KOPT-K1 (cell line): ENCODE data around the gene TTC3.
A peak's percentile ranks its signal among the peaks of the same experiment; 100 is the strongest.
"Not testable (repeated sequence)": the region's sequence is repeated elsewhere in the genome, so short reads cannot be mapped to it uniquely, and the experiment has no call there.

ENCODE experiments used
- H3K27ac ChIP-seq: fragments of 200-600 bp; sonication (generic); 2 replicates; pipeline ENCODE4 v1.5.1; 2016; ENCODE audit warnings: antibody characterized with exemption, mild to moderate bottlenecking, low read depth, low read length; ENCODE audit not compliant: poor library complexity, severe bottlenecking
- H3K36me3 ChIP-seq: fragments of 200-600 bp; sonication (generic); 2 replicates; pipeline ENCODE4 v1.5.1; 2017; ENCODE audit warnings: antibody characterized with exemption, mild to moderate bottlenecking, low read length, moderate library complexity; ENCODE audit not compliant: insufficient read depth
- H3K9me3 ChIP-seq: fragments of 200-600 bp; sonication (generic); 2 replicates; pipeline ENCODE4 v1.5.1; 2017; ENCODE audit warnings: antibody characterized with exemption, low read length, mild to moderate bottlenecking; ENCODE audit not compliant: insufficient read depth, poor library complexity, severe bottlenecking

The TTC3 gene

DNA sequence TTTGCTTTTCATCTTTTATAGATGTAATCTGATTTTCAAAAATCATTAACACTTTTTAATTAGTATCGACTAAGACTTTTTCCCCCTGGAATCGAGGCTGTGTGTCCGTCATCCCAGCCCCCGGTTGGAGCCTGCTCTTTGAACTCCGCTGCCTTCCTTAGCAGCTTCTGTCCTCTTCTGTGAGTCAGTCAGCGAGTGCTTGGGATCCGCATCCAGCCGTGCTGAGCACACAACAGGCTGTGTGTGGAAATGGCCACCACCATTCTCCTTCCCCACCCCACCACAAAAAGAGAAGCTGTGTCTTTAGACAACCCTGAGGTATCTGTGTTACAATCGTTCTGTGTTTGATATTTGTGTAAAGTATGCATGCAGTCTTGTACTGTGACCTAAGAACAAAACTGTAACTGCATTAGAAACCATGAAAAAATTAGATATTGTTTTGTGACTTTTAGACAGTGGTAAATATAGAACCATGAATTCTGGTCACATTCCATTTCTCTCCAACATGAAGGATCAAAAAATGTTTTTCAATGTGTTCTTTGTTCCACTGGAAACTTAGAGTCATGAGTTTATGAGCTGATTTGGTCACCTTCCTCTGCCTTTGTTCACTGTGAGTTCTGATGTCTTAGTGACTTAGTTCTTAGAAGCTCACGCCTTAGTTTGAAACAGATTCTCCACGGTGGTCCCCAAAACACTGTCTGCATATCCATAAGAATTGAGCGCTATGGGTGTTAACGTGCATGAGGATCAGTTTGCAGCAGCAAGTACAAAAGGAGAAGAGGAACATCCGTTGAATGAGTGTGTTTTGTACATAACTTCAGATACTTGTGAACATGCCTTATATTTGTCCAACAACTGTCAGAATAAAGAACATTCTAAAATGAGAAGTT is 129.4 kb downstream of the TTC3 start:
- peaks cover 63% of the 10 kb centered on the region for H3K36me3 ChIP-seq
- H3K27ac ChIP-seq, result no peak overlapping the region
- no peaks in the 10 kb centered on the region for H3K9me3 ChIP-seq

DNA sequence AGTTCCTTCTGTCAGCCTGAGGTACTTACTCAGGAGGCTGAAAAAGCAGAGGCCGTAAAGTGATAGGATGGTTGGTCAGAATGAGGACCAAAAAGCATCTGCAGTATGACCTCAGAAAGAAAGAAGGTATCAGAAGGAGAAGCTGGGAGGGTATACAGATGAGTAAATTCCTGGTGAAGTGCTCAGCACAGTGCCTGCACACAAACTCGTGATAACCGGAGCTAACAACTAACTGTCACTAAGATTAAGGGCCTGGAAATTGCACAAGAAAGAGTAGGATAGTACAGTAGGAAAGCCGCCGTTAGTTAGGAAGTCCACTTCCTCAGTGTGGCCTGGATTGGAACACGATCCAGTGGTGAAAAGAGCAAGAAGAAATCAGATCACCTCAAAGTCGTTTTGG is 131.5 kb downstream of the TTC3 start:
- Histone ChIP-seq H3K27ac (no peak overlapping the region), H3K36me3 (peaks cover 43% of the 10 kb centered on the region), H3K9me3 (no peaks in the 10 kb centered on the region)

DNA sequence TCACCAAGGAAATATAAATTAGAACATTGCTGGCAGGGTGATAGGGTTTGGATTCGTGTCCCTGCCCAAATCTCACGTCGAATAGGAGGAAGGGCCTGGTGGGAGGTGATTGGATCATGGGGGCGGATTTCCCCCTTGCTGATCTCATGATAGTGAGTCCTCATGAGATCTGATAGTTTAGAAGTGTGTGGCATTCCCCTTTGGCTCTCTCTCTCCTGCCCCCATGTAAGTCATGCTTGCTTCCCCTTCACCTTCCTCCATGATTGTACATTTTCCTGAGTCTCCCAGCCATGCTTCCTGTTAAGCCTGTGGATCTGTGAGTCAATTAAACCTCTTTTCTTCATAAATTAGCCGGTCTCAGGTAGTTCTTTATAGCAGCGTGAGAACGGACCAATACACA is 133.4 kb downstream of the TTC3 start:
- Histone ChIP-seq H3K9me3 (no peaks in the 10 kb centered on the region), H3K36me3 (peaks cover 25% of the 10 kb centered on the region), H3K27ac (no peak overlapping the region)

DNA sequence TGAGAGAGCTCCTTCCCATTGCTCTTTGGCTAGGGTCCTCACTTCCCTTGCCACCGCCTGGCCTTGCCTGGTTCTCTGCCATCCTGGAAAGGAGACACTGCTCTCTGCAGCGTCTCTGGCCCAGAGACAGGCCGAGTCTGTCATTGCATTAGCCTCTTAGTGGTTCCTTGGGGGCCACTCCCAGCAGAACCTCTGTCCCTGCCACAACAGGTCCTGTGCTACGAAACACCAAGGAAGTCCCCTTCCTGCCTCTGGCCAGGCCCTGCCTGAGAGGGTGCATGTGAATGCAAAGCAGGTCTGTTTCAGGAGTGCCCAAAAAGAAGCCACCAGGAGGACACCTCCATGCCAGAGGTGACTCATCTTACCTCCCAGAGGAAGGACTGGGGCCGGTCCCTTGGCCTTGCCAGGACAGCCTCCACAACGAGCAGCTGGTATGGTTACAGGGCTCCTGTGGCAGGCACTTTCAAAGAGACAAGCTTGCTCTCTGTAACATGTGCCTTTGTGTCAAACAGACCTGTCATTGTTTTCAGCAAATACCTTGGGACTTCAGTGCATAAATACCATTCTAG is 134.5 kb downstream of the TTC3 start:
- Histone ChIP-seq H3K36me3 (peaks cover 15% of the 10 kb centered on the region), H3K9me3 (no peaks in the 10 kb centered on the region), H3K27ac (no peak overlapping the region)

DNA sequence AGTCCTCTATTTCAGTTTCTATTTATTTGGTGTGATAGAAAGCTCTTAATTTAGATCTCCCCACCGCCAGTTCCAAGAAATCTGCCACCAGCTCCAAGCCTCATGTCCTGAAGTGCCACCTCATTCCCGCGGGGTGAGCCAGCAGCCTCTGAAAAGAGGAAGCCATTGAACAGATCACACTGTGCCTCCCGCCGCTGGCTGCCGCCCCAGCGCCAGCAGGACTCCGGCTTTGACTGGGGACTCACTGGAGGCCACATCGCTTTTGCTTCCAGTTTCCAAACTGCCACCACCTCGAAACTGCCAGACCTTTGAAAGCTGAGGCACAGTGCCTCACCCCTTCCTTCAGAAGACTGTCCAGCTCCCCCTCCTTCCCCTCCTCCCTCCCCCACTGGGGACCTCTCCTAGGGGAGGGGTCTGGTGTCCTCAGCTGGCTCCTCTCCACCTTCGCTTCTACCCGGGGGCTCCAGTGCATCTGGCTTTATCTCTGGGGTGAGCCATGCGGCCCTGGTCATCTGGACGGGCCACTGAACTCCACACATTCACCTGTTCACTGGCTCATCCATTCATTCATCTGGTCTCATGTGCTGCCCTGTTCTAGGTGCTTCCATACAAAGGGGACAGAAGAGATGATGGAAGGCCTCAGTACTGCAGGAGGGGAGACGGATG is 135.1 kb downstream of the TTC3 start:
- Histone ChIP-seq H3K27ac (no peak overlapping the region), H3K9me3 (no peaks in the 10 kb centered on the region), H3K36me3 (peaks cover 8% of the 10 kb centered on the region)

DNA sequence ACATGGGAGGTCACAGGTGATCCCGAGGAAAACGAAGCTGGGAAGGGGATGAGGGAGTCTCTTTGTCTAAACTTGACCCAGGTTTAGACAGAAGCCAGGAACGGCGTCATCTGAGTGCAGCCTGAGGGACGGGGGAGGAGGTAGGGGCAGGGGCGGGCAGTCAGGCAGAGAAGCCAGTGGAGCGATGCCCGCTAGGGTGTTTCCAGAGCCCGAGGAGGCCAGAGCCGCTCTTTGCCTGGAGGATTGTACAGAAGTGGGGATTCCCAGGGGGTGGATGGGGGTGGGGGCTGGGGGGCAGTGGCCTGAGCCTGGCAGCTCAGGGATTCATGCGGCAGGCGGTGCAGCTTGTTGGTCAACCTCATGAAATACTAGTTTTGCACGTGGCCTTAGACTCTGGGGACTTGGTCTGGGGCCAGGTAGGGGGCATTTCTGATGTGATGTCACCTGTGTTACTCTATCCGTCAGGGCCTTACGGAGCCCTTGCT is 135.7 kb downstream of the TTC3 start:
- Histone ChIP-seq H3K9me3 (no peaks in the 10 kb centered on the region), H3K36me3 (0 out of 2 replicates have a peak, but pooled peaks cover 3% of the 10 kb centered on the region), H3K27ac (no peak overlapping the region)

DNA sequence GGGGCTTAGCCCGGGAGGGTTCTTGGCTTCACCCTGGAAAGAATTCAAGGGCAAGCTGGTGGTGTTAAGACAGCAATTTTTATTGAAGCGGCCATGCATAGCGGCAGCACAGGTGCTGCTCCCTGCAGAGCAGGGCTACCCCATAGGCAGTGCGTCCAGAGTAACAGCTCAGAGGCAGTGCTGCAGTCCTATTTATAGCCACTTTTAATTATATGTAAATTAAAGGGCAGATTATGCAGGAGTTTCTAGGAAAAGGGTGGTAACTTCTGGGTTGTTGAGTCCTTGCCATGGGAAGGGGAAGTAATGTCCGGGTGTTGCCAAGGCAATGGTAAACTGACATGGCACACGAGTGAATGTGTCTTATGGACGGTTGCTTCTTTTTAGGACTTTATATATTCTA is 137.1 kb downstream of the TTC3 start:
- no peaks in the 10 kb centered on the region for H3K36me3 ChIP-seq
- no peaks in the 10 kb centered on the region for H3K9me3 ChIP-seq
- H3K27ac ChIP-seq, result no peak overlapping the region

DNA sequence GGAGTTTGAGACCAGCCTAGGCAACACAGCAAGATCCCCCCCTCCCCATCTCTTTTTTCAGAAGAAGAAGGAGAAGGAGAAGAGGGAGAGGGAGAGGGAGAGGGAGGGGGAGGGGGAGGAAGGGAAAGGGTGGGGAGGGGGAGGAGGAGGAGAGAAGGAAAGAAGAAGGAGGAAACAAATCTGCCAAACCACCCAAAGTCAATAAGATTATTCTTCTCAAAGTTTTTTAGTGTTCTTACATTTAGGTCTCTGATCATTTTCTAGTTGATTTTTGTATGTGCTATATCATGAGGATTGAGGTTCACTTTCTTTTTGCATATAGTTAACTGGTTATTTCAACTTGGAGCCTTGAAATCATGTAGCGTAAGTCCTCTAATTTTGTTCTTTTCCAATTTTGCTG is 137.7 kb downstream of the TTC3 start:
- Histone ChIP-seq H3K36me3 (no peaks in the 10 kb centered on the region), H3K27ac (no peak overlapping the region), H3K9me3 (no peaks in the 10 kb centered on the region)

DNA sequence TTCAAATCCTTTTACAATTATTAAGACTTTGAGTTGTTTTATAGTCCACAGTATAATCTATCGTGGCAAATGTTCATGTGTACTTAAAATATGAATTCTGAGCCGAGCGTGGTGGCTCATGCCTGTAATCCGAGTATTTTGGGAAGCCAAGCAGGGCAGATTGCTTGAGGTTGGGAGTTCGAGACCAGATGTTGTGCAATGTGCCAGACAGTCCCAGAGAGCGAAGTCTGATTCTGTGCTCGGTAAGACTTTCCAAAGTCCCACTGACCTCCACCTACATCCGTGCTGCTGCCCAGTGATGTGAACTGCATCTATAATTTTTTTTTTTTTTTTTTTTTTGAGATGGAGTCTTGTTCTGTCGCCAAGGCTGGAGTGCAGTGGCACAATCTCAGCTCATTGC is 141.9 kb downstream of the TTC3 start:
- Histone ChIP-seq H3K27ac (no peak overlapping the region), H3K9me3 (no peaks in the 10 kb centered on the region), H3K36me3 (no peaks in the 10 kb centered on the region)

DNA sequence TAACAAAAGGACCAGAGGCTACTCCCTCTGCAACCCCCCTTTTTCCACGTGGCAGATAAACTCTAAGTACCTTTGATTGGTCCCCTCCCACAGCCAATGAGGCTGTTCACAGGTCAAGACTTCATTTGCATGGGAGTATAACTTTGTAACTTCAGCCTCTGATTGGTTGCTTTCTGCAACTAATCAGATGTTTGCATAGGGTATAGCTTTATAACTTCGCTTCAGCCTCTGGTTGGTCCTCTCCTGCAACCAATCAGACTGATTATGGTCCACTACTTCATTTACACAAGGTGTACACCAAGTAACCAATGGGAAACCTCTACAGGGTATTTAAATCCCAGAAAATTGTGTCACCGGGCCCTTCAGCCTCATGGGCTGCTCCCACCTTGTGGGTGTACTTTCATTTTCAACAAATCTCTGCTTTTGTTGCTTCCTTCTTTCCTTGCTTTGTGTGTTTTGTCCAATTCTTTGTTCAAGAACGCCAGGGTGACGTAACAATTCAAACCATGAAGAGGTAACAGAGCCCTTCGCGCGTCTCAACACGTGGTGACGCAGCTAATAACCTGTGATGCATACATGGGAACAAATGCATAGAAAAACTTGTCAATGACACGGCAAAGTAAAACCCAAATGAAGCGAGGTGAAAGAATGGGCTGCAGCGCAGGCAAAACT is 146.8 kb downstream of the TTC3 start:
- Histone ChIP-seq H3K9me3 (no peaks in the 10 kb centered on the region), H3K27ac (peak overlapping the region; percentile 76), H3K36me3 (peaks cover 20% of the 10 kb centered on the region)

DNA sequence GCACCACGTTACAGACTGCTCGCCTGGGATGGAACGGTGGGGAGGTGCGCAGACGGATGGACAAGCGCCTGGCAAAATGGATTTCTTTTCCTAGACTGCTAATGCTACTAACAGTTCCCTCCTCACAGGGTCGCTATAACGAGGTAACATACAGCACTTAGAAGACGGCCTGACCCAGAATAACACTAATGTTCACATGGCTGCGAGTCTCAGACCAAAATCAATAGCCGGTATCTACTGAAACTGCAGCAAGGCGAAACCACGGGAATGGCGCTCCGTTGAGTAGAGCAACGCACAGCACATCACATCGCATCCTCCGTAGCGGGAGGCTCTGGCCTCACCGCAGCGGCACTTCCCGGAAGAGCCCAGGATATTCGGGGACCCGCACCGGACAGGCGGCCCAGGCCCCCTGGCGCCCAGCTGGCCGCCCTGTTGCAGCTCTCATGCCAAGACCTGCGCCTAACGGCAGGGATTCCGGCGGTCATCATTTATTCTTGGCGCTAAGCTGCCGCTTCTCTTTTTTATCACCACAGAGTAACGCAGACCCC is 147.5 kb downstream of the TTC3 start:
- Histone ChIP-seq H3K9me3 (no peaks in the 10 kb centered on the region), H3K27ac (peak overlapping the region; percentile 76), H3K36me3 (peaks cover 20% of the 10 kb centered on the region)

DNA sequence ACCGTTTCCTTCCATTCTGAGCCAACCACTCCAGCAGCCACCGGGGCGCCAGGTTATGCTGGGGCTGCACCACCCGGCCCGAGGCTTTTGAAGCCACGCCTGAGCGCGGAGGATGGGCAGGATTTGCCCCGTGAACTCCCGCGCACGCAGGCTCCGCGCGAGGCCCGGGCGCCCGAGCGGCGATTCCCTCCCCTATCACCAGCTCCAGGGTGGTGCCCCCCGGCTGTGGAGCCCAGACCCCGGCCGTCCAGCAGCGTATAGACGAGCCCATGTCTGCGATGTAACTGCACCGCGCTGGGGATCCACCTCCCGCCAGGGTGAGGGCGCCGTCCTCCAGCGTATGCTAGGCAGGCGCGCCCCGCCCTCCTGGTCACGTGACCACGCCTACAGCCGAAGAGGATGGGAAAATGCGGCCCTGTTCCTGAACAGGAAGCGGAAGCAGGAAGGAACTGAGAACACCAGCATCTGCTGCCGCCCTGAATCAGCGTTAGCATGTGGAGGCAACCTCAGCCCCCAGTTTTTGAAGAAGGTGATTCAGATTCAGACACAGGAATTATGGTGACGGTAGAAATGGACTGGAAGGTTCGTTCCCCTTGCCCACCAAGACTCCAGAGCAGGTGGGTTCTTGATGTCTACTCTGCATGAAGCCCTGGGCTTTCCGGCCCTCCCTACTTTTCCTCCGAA is 148.1 kb downstream of the TTC3 start:
- H3K36me3 ChIP-seq, result peaks cover 27% of the 10 kb centered on the region
- H3K27ac ChIP-seq, result peak overlapping the region; percentile 76
- no peaks in the 10 kb centered on the region for H3K9me3 ChIP-seq

DNA sequence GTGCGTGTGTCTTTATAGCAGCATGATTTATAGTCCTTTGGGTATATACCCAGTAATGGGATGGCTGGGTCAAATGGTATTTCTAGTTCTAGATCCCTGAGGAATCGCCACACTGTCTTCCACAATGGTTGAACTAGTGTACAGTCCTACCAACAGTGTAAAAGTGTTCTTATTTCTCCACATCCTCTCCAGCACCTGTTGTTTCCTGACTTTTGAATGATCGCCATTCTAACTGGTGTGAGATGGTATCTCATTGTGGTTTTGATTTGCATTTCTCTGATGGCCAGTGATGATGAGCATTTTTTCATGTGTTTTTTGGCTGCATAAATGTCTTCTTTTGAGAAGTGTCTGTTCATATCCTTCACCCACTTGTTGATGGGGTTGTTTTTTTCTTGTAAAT is 149.2 kb downstream of the TTC3 start:
- peaks cover 38% of the 10 kb centered on the region for H3K36me3 ChIP-seq
- not testable (repeated sequence) for H3K9me3 ChIP-seq, H3K27ac ChIP-seq

DNA sequence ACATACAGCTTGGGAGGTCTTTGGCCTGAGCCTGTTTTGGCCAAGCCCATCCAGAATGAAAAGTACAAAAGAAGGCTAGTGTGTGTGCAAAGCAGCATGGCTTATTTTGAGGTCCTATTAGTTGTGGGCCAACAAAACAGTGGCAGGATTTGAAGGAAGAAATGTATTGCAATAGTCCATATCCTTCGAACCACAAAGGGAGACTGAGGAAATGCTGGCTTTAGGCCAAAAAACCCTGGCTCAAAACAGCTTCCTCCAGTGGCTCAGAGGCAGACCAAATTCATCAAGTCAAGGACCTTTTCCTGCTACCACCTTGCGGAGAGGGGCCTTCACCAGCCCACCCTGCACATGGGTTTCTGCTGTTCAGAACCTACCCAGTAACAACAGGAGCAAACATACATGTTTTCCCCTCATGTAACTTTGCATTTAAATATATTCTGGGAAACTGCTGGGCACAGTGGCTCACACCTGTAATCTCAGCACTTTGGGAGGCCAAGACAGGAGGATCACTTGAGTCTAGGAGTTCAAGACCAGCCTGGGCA is 150.8 kb downstream of the TTC3 start:
- Histone ChIP-seq H3K27ac (peak overlapping the region; percentile 83), H3K36me3 (peaks cover 54% of the 10 kb centered on the region)

More for the DNA sequence above, 150.8 kb downstream of the TTC3 start:
- H3K9me3 ChIP-seq, result no peaks in the 10 kb centered on the region
